IMR-90 (cell line): ENCODE measurements around the gene POU2AF1. TPM values are rescaled to one million over a fixed set of nuclear protein-coding genes. Genes with fewer than 3 reads are reported as not detected.

Experiments
- ATAC-seq: fragments of 200-7000 bp; cut with Tn5 transposase; 2 replicates; pipeline ENCODE4 v1.9.1; 2020; ENCODE audit warnings: low read depth, mild to moderate bottlenecking, moderate library complexity
- BruUV-seq: library from RNA; stranded (reverse); fragments of 400-500 nt; replicated peaks from 2 replicates; lab custom pipeline; 2021; lab: Mats Ljungman, UMichigan
- CTCF ChIA-PET: fragments of 300-600 bp; formaldehyde crosslinking; extraction: SDS; loops from one replicate; lab custom pipeline; 2021; ENCODE audit warnings: antibody characterized with exemption; lab: Yijun Ruan, JAX
- POLR2A ChIA-PET: fragments of 300-600 bp; sonication (Branson Sonifier 250); formaldehyde crosslinking; loops from one replicate; lab custom pipeline; 2022; ENCODE audit warnings: antibody characterized with exemption; ENCODE audit not compliant: unreplicated experiment; lab: Charles Lee
- DNase-seq: peaks from one replicate; pipeline ENCODE4 v3.0.0; 2013
- H2AFZ ChIP-seq: replicated peaks from 2 replicates; pipeline ENCODE3; 2013; ENCODE audit warnings: low read length, mild to moderate bottlenecking; ENCODE audit not compliant: poor library complexity
- H2AK5ac ChIP-seq: 2 replicates; pipeline ENCODE4 v1.6.1; 2013; ENCODE audit warnings: low read depth, low read length, inconsistent platforms
- H2AK9ac ChIP-seq: replicated peaks from 2 replicates; pipeline ENCODE3; 2013; ENCODE audit warnings: mild to moderate bottlenecking, low read depth, low read length, moderate library complexity; ENCODE audit not compliant: poor library complexity
- H2BK120ac ChIP-seq: 2 replicates; pipeline ENCODE4 v1.6.1; 2013; ENCODE audit warnings: low read depth, low read length, inconsistent platforms
- H2BK15ac ChIP-seq: 3 replicates; pipeline ENCODE4 v1.6.1; 2013; ENCODE audit warnings: low read depth, low read length, inconsistent platforms
- H2BK20ac ChIP-seq: 2 replicates; pipeline ENCODE4 v1.6.1; 2013; ENCODE audit warnings: low read depth, mild to moderate bottlenecking, inconsistent platforms, low read length, moderate library complexity
- H2BK5ac ChIP-seq: 2 replicates; pipeline ENCODE4 v1.6.1; 2013; ENCODE audit warnings: mild to moderate bottlenecking, low read depth, low read length, inconsistent platforms; ENCODE audit not compliant: poor library complexity, severe bottlenecking
- H3K14ac ChIP-seq: replicated peaks from 2 replicates; pipeline ENCODE4 v1.6.1; 2013; ENCODE audit warnings: low read depth, low read length, inconsistent platforms
- H3K18ac ChIP-seq: 2 replicates; pipeline ENCODE4 v1.6.1; 2013; ENCODE audit warnings: low read depth, low read length, control low read depth
- H3K23ac ChIP-seq: 2 replicates; pipeline ENCODE4 v1.6.1; 2013; ENCODE audit warnings: low read depth, low read length, inconsistent platforms
- H3K27ac ChIP-seq: 2 replicates; pipeline ENCODE4 v1.5.1; 2013; ENCODE audit warnings: mild to moderate bottlenecking, control low read depth, low read length; ENCODE audit not compliant: insufficient read depth
- H3K27me3 ChIP-seq: 2 replicates; pipeline ENCODE4 v1.6.1; 2013; ENCODE audit warnings: low read length; ENCODE audit not compliant: control insufficient read depth, insufficient read depth
- H3K36me3 ChIP-seq: 2 replicates; pipeline ENCODE4 v1.6.1; 2013; ENCODE audit warnings: low read length, mixed read lengths; ENCODE audit not compliant: control insufficient read depth, insufficient read depth
- H3K4ac ChIP-seq: 2 replicates; pipeline ENCODE4 v1.6.1; 2013; ENCODE audit warnings: low read depth, low read length, inconsistent platforms
- H3K4me1 ChIP-seq: 2 replicates; pipeline ENCODE4 v1.6.1; 2013; ENCODE audit warnings: low read length, mixed read lengths; ENCODE audit not compliant: control insufficient read depth, insufficient read depth
- H3K4me2 ChIP-seq: 2 replicates; pipeline ENCODE4 v1.6.1; 2013; ENCODE audit warnings: low read depth, mild to moderate bottlenecking, control low read depth, low read length, moderate library complexity
- H3K4me3 ChIP-seq: 2 replicates; pipeline ENCODE4 v1.5.1; 2013; ENCODE audit warnings: low read depth, mild to moderate bottlenecking, control low read depth, low read length, moderate library complexity; ENCODE audit not compliant: insufficient read depth
- H3K56ac ChIP-seq: 2 replicates; pipeline ENCODE4 v1.6.1; 2013; ENCODE audit warnings: low read length, inconsistent platforms; ENCODE audit not compliant: insufficient read depth; ENCODE audit errors: extremely low read depth
- H3K79me1 ChIP-seq, 2 experiments: 2 replicates each; pipeline ENCODE4 v1.6.1; 2013; ENCODE audit warnings: low read length in 2 of 2, inconsistent platforms in 1 of 2, low read depth in 1 of 2
- H3K9ac ChIP-seq: 2 replicates; pipeline ENCODE4 v1.6.1; 2013; ENCODE audit warnings: low read depth, low read length, control low read depth
- H3K9me1 ChIP-seq: 2 replicates; pipeline ENCODE4 v1.6.1; 2013; ENCODE audit warnings: low read length, inconsistent platforms; ENCODE audit not compliant: insufficient read depth
- H3K9me3 ChIP-seq: 2 replicates; pipeline ENCODE4 v1.6.1; 2013; ENCODE audit warnings: low read length; ENCODE audit not compliant: control insufficient read depth, insufficient read depth
- H4K20me1 ChIP-seq: 2 replicates; pipeline ENCODE4 v1.6.1; 2013; ENCODE audit warnings: low read length, inconsistent platforms; ENCODE audit not compliant: insufficient read depth
- H4K5ac ChIP-seq: 2 replicates; pipeline ENCODE4 v1.6.1; 2013; ENCODE audit warnings: mild to moderate bottlenecking, low read depth, low read length, control low read depth
- H4K8ac ChIP-seq, 2 experiments: 2 replicates each; pipeline ENCODE4 v1.6.1; 2013; ENCODE audit warnings: low read depth in 2 of 2, low read length in 2 of 2, control low read depth in 1 of 2, inconsistent platforms in 1 of 2
- H4K91ac ChIP-seq: 2 replicates; pipeline ENCODE4 v1.6.1; 2013; ENCODE audit warnings: low read depth, low read length, inconsistent platforms; ENCODE audit not compliant: insufficient read depth
- BHLHE40 ChIP-seq: fragments of 150-350 bp; IDR thresholded peaks from 2 replicates; pipeline ENCODE4 v1.6.1; 2016; ENCODE audit warnings: mild to moderate bottlenecking, low read depth, low read length
- CEBPB ChIP-seq: IDR thresholded peaks from 2 replicates; pipeline ENCODE4 v1.6.1; 2012; ENCODE audit warnings: low read depth, low read length, improper control_type of control experiment
- CHD1 ChIP-seq: IDR thresholded peaks from 2 replicates; pipeline ENCODE4 v1.6.1; 2012; ENCODE audit warnings: low read depth, low read length, improper control_type of control experiment
- FOS ChIP-seq: fragments of 150-350 bp; IDR thresholded peaks from 2 replicates; pipeline ENCODE4 v1.6.1; 2016; ENCODE audit warnings: low read depth, low read length
- MAFK ChIP-seq: IDR thresholded peaks from 2 replicates; pipeline ENCODE4 v1.6.1; 2012; ENCODE audit warnings: low read depth, low read length, improper control_type of control experiment
- MAZ ChIP-seq: IDR thresholded peaks from 2 replicates; pipeline ENCODE4 v1.6.1; 2012; ENCODE audit warnings: low read depth, mild to moderate bottlenecking, low read length, improper control_type of control experiment, moderate library complexity, borderline replicate concordance
- MXI1 ChIP-seq: IDR thresholded peaks from 2 replicates; pipeline ENCODE4 v1.6.1; 2012; ENCODE audit warnings: low read depth, mild to moderate bottlenecking, low read length, moderate library complexity, borderline replicate concordance
- NFE2L2 ChIP-seq: fragments of 150-350 bp; IDR thresholded peaks from 2 replicates; pipeline ENCODE4 v1.6.1; 2016; ENCODE audit warnings: low read depth, mild to moderate bottlenecking, low read length
- POLR2A ChIP-seq: IDR thresholded peaks from 2 replicates; pipeline ENCODE4 v1.6.1; 2012; ENCODE audit warnings: mild to moderate bottlenecking, low read depth, low read length
- RAD21 ChIP-seq: IDR thresholded peaks from 2 replicates; pipeline ENCODE4 v1.6.1; 2012; ENCODE audit warnings: low read length, improper control_type of control experiment
- RCOR1 ChIP-seq: IDR thresholded peaks from 2 replicates; pipeline ENCODE4 v1.6.1; 2012; ENCODE audit warnings: mild to moderate bottlenecking, low read length, improper control_type of control experiment; ENCODE audit not compliant: insufficient replicate concordance
- RFX5 ChIP-seq: IDR thresholded peaks from 2 replicates; pipeline ENCODE4 v1.8.0; 2012; ENCODE audit warnings: low read depth, mild to moderate bottlenecking, low read length, moderate library complexity
- SMC3 ChIP-seq: fragments of 150-350 bp; IDR thresholded peaks from 2 replicates; pipeline ENCODE4 v1.6.1; 2016; ENCODE audit warnings: low read depth, mild to moderate bottlenecking, antibody characterized with exemption, low read length, moderate library complexity
- WGBS, 2 experiments: methylation state at CpG; one replicate each; pipeline versions ENCODE4 v1.1.5 to v1.1.7; 2013; ENCODE audit warnings: missing lambda C conversion rate in 2 of 2; ENCODE audit not compliant: insufficient read length in 1 of 2; ENCODE audit errors: extremely low coverage in 2 of 2; 5-methylcytosine and 5-hydroxymethylcytosine counted together
- dilution Hi-C: fragments of 300-500 bp; cut with HindIII; formaldehyde crosslinking; loops from one replicate; pipeline ENCODE4 v1.14.3; 2018; ENCODE audit warnings: low sequenced_read_pairs; ENCODE audit not compliant: unreplicated experiment
- in situ Hi-C: fragments of 300-500 bp; cut with MboI; formaldehyde crosslinking; loops from 3 replicates; pipeline ENCODE4 v1.14.3; 2019; ENCODE audit warnings: low sequenced_read_pairs, inconsistent platforms, mixed read lengths
- intact Hi-C: fragments of 100-400 bp; cut with micrococcal nuclease; formaldehyde crosslinking; loops from 2 replicates; pipeline ENCODE4 v1.10.0; 2022
- polyA plus RNA-seq, 3 experiments: library from polyadenylated mRNA; depleted of rRNA; stranded (reverse); fragments of >200 nt; gene quantifications; 2 replicates each; pipeline ENCODE4 v1.2.3, GENCODE V29; 2012; ENCODE audit warnings: low replicate concordance in 1 of 3
- total RNA-seq: library from RNA; depleted of rRNA; stranded (reverse); fragments of >200 nt; gene quantifications from 2 replicates; pipeline ENCODE4 v1.2.3, GENCODE V29; 2012
- TF ChIP-seq, protein P1 (sequence below): fragments of 150-350 bp; IDR thresholded peaks from 2 replicates; pipeline ENCODE4 v1.6.1; 2017; ENCODE audit warnings: mild to moderate bottlenecking, antibody characterized with exemption, low read length, low read depth
- TF ChIP-seq, protein P2 (sequence below): conservative IDR thresholded peaks from 2 replicates; pipeline ENCODE4 v1.5.1; 2012; ENCODE audit warnings: mild to moderate bottlenecking, low read depth, low read length, improper control_type of control experiment
- TF ChIP-seq, protein P3 (sequence below): fragments of 150-350 bp; IDR thresholded peaks from 2 replicates; pipeline ENCODE4 v1.6.1; 2016; ENCODE audit warnings: low read depth, mild to moderate bottlenecking, low read length, moderate library complexity, borderline replicate concordance

POU2AF1 gene
- total and polyA plus RNA-seq, 2 of the 4 experiments (the other 2 are of a cell fraction), result not detected

DNA sequence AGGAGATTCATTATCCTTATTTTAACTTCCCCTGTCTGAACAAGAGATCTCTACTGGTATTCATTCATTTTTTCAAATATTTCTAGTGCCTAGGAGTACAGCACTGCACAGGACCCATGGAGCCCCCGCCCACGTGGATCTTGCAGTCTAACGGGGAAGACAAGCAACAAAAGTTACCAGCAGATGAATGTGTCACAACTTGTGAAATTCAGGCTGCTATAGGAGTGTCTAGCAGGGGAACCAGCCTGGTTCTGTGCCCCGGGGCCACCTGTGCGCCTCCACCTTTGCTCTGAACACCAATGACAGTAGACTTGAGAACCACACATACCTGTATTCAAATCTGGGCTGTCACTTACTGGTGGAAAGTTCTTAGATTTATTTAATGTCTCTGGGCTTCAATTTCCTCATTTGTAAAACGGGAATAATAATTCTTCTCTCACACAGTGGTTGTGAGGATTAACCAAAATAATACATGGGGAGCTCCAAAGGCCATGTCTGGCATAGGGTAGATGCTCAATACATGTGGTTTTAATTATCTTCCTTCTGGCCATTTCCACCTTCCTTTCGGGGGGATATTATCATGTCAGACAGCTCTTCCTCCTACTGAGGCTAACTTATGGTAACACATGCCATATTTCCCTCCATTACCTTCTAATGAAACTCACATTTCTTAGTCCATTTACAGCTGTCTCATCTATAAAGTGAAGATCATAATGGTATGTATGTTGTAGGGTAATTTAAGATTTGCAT is 17.8 kb downstream of the POU2AF1 start:
- Histone ChIP-seq H2AK5ac (no peak overlapping the region), H2AFZ (no peak overlapping the region), H2BK5ac (no peak overlapping the region), H3K9me3 (no peaks in the 10 kb centered on the region), H2AK9ac (no peak overlapping the region), H4K20me1 (no peaks in the 10 kb centered on the region), H3K4me1 (no peaks in the 10 kb centered on the region), H3K4ac (no peak overlapping the region), H3K23ac (no peak overlapping the region), H3K56ac (no peak overlapping the region), H3K4me2 (no peak overlapping the region), H3K36me3 (no peaks in the 10 kb centered on the region), H3K27me3 (peaks cover 24% of the 10 kb centered on the region), H3K14ac (no peak overlapping the region), H4K91ac (no peak overlapping the region), H3K9me1 (no peaks in the 10 kb centered on the region; the same call in 1 of the 2 replicates), H4K8ac (no peak overlapping the region), H3K27ac (no peak overlapping the region), H3K4me3 (no peak overlapping the region), H2BK15ac (no peak overlapping the region), H3K79me1 (no peaks in the 10 kb centered on the region), H2BK120ac (no peak overlapping the region), H3K9ac (no peak overlapping the region), H2BK20ac (no peak overlapping the region), H4K5ac (no peak overlapping the region), H3K18ac (no peak overlapping the region)
- ATAC-seq, result no peak
- TF ChIP-seq, protein P1, sequence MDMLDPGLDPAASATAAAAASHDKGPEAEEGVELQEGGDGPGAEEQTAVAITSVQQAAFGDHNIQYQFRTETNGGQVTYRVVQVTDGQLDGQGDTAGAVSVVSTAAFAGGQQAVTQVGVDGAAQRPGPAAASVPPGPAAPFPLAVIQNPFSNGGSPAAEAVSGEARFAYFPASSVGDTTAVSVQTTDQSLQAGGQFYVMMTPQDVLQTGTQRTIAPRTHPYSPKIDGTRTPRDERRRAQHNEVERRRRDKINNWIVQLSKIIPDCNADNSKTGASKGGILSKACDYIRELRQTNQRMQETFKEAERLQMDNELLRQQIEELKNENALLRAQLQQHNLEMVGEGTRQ, result no peak
- no peak for TF ChIP-seq CEBPB
- TF ChIP-seq POLR2A, result no peak
- TF ChIP-seq MXI1, result no peak
- no peak for TF ChIP-seq SMC3
- TF ChIP-seq MAFK, result no peak
- no peak for TF ChIP-seq RFX5
- no peak for TF ChIP-seq RAD21
- no peak for TF ChIP-seq BHLHE40
- no peak for TF ChIP-seq MAZ
- no peak for TF ChIP-seq RCOR1
- no peak for TF ChIP-seq NFE2L2
- TF ChIP-seq, protein P2, sequence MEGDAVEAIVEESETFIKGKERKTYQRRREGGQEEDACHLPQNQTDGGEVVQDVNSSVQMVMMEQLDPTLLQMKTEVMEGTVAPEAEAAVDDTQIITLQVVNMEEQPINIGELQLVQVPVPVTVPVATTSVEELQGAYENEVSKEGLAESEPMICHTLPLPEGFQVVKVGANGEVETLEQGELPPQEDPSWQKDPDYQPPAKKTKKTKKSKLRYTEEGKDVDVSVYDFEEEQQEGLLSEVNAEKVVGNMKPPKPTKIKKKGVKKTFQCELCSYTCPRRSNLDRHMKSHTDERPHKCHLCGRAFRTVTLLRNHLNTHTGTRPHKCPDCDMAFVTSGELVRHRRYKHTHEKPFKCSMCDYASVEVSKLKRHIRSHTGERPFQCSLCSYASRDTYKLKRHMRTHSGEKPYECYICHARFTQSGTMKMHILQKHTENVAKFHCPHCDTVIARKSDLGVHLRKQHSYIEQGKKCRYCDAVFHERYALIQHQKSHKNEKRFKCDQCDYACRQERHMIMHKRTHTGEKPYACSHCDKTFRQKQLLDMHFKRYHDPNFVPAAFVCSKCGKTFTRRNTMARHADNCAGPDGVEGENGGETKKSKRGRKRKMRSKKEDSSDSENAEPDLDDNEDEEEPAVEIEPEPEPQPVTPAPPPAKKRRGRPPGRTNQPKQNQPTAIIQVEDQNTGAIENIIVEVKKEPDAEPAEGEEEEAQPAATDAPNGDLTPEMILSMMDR, result no peak
- TF ChIP-seq FOS, result no peak
- no peak for TF ChIP-seq CHD1
- TF ChIP-seq, protein P3, sequence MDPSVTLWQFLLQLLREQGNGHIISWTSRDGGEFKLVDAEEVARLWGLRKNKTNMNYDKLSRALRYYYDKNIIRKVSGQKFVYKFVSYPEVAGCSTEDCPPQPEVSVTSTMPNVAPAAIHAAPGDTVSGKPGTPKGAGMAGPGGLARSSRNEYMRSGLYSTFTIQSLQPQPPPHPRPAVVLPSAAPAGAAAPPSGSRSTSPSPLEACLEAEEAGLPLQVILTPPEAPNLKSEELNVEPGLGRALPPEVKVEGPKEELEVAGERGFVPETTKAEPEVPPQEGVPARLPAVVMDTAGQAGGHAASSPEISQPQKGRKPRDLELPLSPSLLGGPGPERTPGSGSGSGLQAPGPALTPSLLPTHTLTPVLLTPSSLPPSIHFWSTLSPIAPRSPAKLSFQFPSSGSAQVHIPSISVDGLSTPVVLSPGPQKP, result no peak
- intact Hi-C loops, result no loop called here
- no peak for DNase-seq
- CTCF ChIA-PET, result no interaction called here
- no CpG with 5 or more reads among the region's 7 CpGs for WGBS, 2 experiments
- dilution Hi-C loops, result no loop called here
- in situ Hi-C loops, result no loop called here
- POLR2A ChIA-PET, result no interaction called here
- BruUV-seq, result no TSS peak
